Neural progenitor cell (in vitro differentiated cells): Measurements from ENCODE around the gene TSPAN16. TPM values are rescaled to one million over a fixed set of nuclear protein-coding genes. Genes with fewer than 3 reads are reported as not detected.
A peak's percentile ranks its signal among the peaks of the same experiment; 100 is the strongest.

ENCODE experiments used
- DNase-seq: peaks from one replicate; pipeline ENCODE4 v3.0.0-alpha.2; 2016; ENCODE audit warnings: low spot score
- H2AFZ ChIP-seq: fragments of 200-600 bp; sonication (generic); replicated peaks from 2 replicates; pipeline ENCODE4 v1.6.1; 2016; ENCODE audit warnings: antibody characterized with exemption
- H3F3A ChIP-seq: fragments of 200-600 bp; sonication (generic); 2 replicates; pipeline ENCODE4 v1.6.1; 2016; ENCODE audit warnings: antibody characterized with exemption, low read depth
- H3K27ac ChIP-seq: fragments of 200-600 bp; sonication (generic); 2 replicates; pipeline ENCODE4 v1.5.1; 2016; ENCODE audit warnings: mild to moderate bottlenecking
- H3K27me3 ChIP-seq: fragments of 200-600 bp; sonication (generic); 2 replicates; pipeline ENCODE4 v1.6.1; 2016; ENCODE audit warnings: mild to moderate bottlenecking, moderate library complexity
- H3K36me3 ChIP-seq: fragments of 200-600 bp; sonication (generic); 2 replicates; pipeline ENCODE4 v1.5.1; 2016
- H3K4me1 ChIP-seq: fragments of 200-600 bp; sonication (generic); 2 replicates; pipeline ENCODE4 v1.6.1; 2016; ENCODE audit warnings: mixed run types
- H3K4me2 ChIP-seq: fragments of 200-600 bp; sonication (generic); 2 replicates; pipeline ENCODE4 v1.6.1; 2016
- H3K4me3 ChIP-seq: fragments of 200-600 bp; sonication (generic); 2 replicates; pipeline ENCODE4 v1.5.1; 2016
- H3K79me2 ChIP-seq: fragments of 200-600 bp; sonication (generic); 2 replicates; pipeline ENCODE4 v1.6.1; 2016; ENCODE audit warnings: low read depth
- H3K9ac ChIP-seq: fragments of 200-600 bp; sonication (generic); 2 replicates; pipeline ENCODE4 v1.6.1; 2016
- H3K9me3 ChIP-seq: fragments of 200-600 bp; sonication (generic); 2 replicates; pipeline ENCODE4 v1.5.1; 2016; ENCODE audit warnings: low read depth
- H4K20me1 ChIP-seq: fragments of 200-600 bp; sonication (generic); 2 replicates; pipeline ENCODE4 v1.6.1; 2016; ENCODE audit warnings: low read depth
- H3K27ac Mint-ChIP-seq: 3 replicates; pipeline ENCODE4 v1.8.0; 2021; ENCODE audit warnings: mixed read lengths
- H3K27me3 Mint-ChIP-seq: 2 replicates; pipeline ENCODE4 v1.8.0; 2022; ENCODE audit warnings: low read depth, mild to moderate bottlenecking, inconsistent platforms, moderate library complexity, mixed read lengths; ENCODE audit not compliant: insufficient read depth
- H3K36me3 Mint-ChIP-seq: 3 replicates; pipeline ENCODE4 v1.8.0; 2021; ENCODE audit warnings: mixed read lengths
- H3K4me1 Mint-ChIP-seq: 3 replicates; pipeline ENCODE4 v1.8.0; 2021; ENCODE audit warnings: mixed read lengths
- H3K4me3 Mint-ChIP-seq: 3 replicates; pipeline ENCODE4 v1.8.0; 2021; ENCODE audit warnings: mild to moderate bottlenecking, moderate library complexity, mixed read lengths
- H3K9me3 Mint-ChIP-seq: 3 replicates; pipeline ENCODE4 v1.8.0; 2020; ENCODE audit warnings: mixed read lengths
- CTCF ChIP-seq: fragments of 200-600 bp; sonication (generic); IDR thresholded peaks from 2 replicates; pipeline ENCODE4 v1.5.1; 2017; ENCODE audit warnings: antibody characterized with exemption, mild to moderate bottlenecking
- EZH2 ChIP-seq: fragments of 200-600 bp; sonication (generic); IDR thresholded peaks from 2 replicates; pipeline ENCODE4 v1.6.1; 2017; ENCODE audit warnings: antibody characterized with exemption, mild to moderate bottlenecking, moderate library complexity
- EZH2phosphoT487 ChIP-seq: fragments of 200-600 bp; sonication (generic); IDR thresholded peaks from 2 replicates; pipeline ENCODE4 v1.6.1; 2017; ENCODE audit warnings: antibody characterized with exemption
- total RNA-seq: library from RNA; depleted of rRNA; stranded (reverse); fragments of >200 nt; gene quantifications from 2 replicates; pipeline ENCODE4 v1.2.3, GENCODE V29; 2015; ENCODE audit warnings: low replicate concordance

The TSPAN16 gene
- total RNA-seq, 1 donor from 2014 or later: not detected

- no peak overlapping the region for H3K4me3 Mint-ChIP-seq
Observed at GRCh38 chr19:11278670-11279069, 17.3 kb upstream of the TSPAN16 start.

GRCh38 chr19:11279505-11280236, 16.3 kb upstream of the TSPAN16 start:
- Histone ChIP-seq H4K20me1 (no peaks in the 10 kb centered on the region), H3K79me2 (no peaks in the 10 kb centered on the region), H3K27me3 (no peaks in the 10 kb centered on the region), H3K9ac (no peak overlapping the region), H3F3A (no peaks in the 10 kb centered on the region), H2AFZ (peak overlapping the region; percentile 57), H3K27ac (no peak overlapping the region), H3K4me2 (no peak overlapping the region), H3K9me3 (no peaks in the 10 kb centered on the region), H3K36me3 (no peaks in the 10 kb centered on the region), H3K4me1 (no peaks in the 10 kb centered on the region), H3K4me3 (no peak overlapping the region)
- Mint-ChIP-seq H3K36me3 (no peaks in the 10 kb centered on the region), H3K9me3 (peaks cover 9% of the 10 kb centered on the region), H3K4me3 (no peak overlapping the region), H3K27ac (peak overlapping the region; percentile 11), H3K27me3 (peaks cover 2% of the 10 kb centered on the region), H3K4me1 (peaks cover 4% of the 10 kb centered on the region)
- DNase-seq: no peak
- TF ChIP-seq EZH2phosphoT487 (no peak), EZH2 (no peak), CTCF (no peak)

More at GRCh38 chr19:11278670-11279069, 17.3 kb upstream of the TSPAN16 start:
- Histone ChIP-seq H3K9me3 (no peaks in the 10 kb centered on the region), H2AFZ (no peak overlapping the region), H3F3A (no peaks in the 10 kb centered on the region), H3K27me3 (no peaks in the 10 kb centered on the region), H3K4me1 (no peaks in the 10 kb centered on the region), H4K20me1 (no peaks in the 10 kb centered on the region), H3K4me2 (no peak overlapping the region), H3K79me2 (no peaks in the 10 kb centered on the region), H3K9ac (no peak overlapping the region), H3K27ac (no peak overlapping the region), H3K4me3 (no peak overlapping the region), H3K36me3 (no peaks in the 10 kb centered on the region)
- H3K36me3 Mint-ChIP-seq: no peaks in the 10 kb centered on the region
- no peak for DNase-seq
- peaks cover 2% of the 10 kb centered on the region for H3K27me3 Mint-ChIP-seq
- H3K27ac Mint-ChIP-seq: no peak overlapping the region
- TF ChIP-seq EZH2 (no peak), EZH2phosphoT487 (no peak), CTCF (no peak)
- peaks cover 4% of the 10 kb centered on the region for H3K4me1 Mint-ChIP-seq
- peaks cover 9% of the 10 kb centered on the region for H3K9me3 Mint-ChIP-seq

- H4K20me1 ChIP-seq: no peaks in the 10 kb centered on the region
- H3K36me3 ChIP-seq: no peaks in the 10 kb centered on the region
- Mint-ChIP-seq H3K27ac (no peak overlapping the region), H3K27me3 (peaks cover 4% of the 10 kb centered on the region), H3K36me3 (no peaks in the 10 kb centered on the region), H3K4me1 (no peaks in the 10 kb centered on the region), H3K4me3 (no peak overlapping the region), H3K9me3 (peaks cover 9% of the 10 kb centered on the region)
- no peaks in the 10 kb centered on the region for H3K9me3 ChIP-seq
- no peak overlapping the region for H3K4me3 ChIP-seq
- H3K4me1 ChIP-seq: no peaks in the 10 kb centered on the region
- H3K27me3 ChIP-seq: no peaks in the 10 kb centered on the region
- TF ChIP-seq CTCF (no peak), EZH2 (no peak), EZH2phosphoT487 (no peak)
- no peak overlapping the region for H2AFZ ChIP-seq
- DNase-seq: no peak
- no peaks in the 10 kb centered on the region for H3F3A ChIP-seq
- no peak overlapping the region for H3K27ac ChIP-seq
- no peaks in the 10 kb centered on the region for H3K79me2 ChIP-seq
- no peak overlapping the region for H3K9ac ChIP-seq
- no peak overlapping the region for H3K4me2 ChIP-seq
Observed at GRCh38 chr19:11281356-11282049, 14.5 kb upstream of the TSPAN16 start.
